Activated T-helper 2 cell treated with anti-CD3 and anti-CD28 coated beads, Interferon-gamma antibody, Interleukin-2, Interleukin-4, amounts not matched to agents 10 μg/mL and 5 μg/mL and 100 μg/mL, durations not matched to agents 14 hours and 24 hours and 36 hours (primary cell): Measurements from ENCODE around the gene CPB1. TPM values are rescaled to one million over a fixed set of nuclear protein-coding genes. Genes with fewer than 3 reads are reported as not detected.

ENCODE experiments used
- DNase-seq: peaks from one replicate; pipeline ENCODE4 v3.0.0; 2021; ENCODE audit warnings: low spot score
- H3K27ac Mint-ChIP-seq: one replicate; pipeline ENCODE4 v1.8.0; 2021; ENCODE audit warnings: mixed read lengths
- H3K27me3 Mint-ChIP-seq: one replicate; pipeline ENCODE4 v1.8.0; 2021; ENCODE audit warnings: low read depth, mixed read lengths
- H3K36me3 Mint-ChIP-seq: one replicate; pipeline ENCODE4 v1.8.0; 2021; ENCODE audit warnings: low read depth, mixed read lengths
- H3K4me1 Mint-ChIP-seq: one replicate; pipeline ENCODE4 v1.8.0; 2021; ENCODE audit warnings: low read depth, mixed read lengths
- H3K4me3 Mint-ChIP-seq: one replicate; pipeline ENCODE4 v1.8.0; 2021; ENCODE audit warnings: low read depth, mild to moderate bottlenecking, moderate library complexity, mixed read lengths
- H3K9me3 Mint-ChIP-seq: one replicate; pipeline ENCODE4 v1.8.0; 2021; ENCODE audit warnings: mixed read lengths
- intact Hi-C: fragments of 100-400 bp; cut with micrococcal nuclease; formaldehyde crosslinking; loops from one replicate; pipeline ENCODE4 v1.15.1; 2023
- total RNA-seq: library from RNA; stranded (reverse); gene quantifications from 2 replicates; pipeline ENCODE4 v1.2.3, GENCODE V29; 2022

CPB1 gene
- total RNA-seq, 1 donor from 2014 or later, result not detected

- H3K4me3 Mint-ChIP-seq, result no peak overlapping the region
- no peak for DNase-seq
- H3K4me1 Mint-ChIP-seq, result no peaks in the 10 kb centered on the region
- no peaks in the 10 kb centered on the region for H3K27me3 Mint-ChIP-seq
- intact Hi-C loops, result no loop called here
- H3K27ac Mint-ChIP-seq, result no peak overlapping the region
- H3K36me3 Mint-ChIP-seq, result no peaks in the 10 kb centered on the region
- H3K9me3 Mint-ChIP-seq, result no peaks in the 10 kb centered on the region
Observed at GRCh38 chr3:148903941-148904340, 76.3 kb downstream of the CPB1 start.

- H3K36me3 Mint-ChIP-seq, result no peaks in the 10 kb centered on the region
Observed at GRCh38 chr3:148906667-148907066, 79.1 kb downstream of the CPB1 start.

More at GRCh38 chr3:148906667-148907066, 79.1 kb downstream of the CPB1 start:
- Mint-ChIP-seq H3K4me1 (no peaks in the 10 kb centered on the region), H3K4me3 (no peak overlapping the region), H3K9me3 (no peaks in the 10 kb centered on the region), H3K27me3 (no peaks in the 10 kb centered on the region), H3K27ac (no peak overlapping the region)
- no peak for DNase-seq
- intact Hi-C loops, result no loop called here

Other genes starting within 250 kb of the CPB1 start
- not detected in 2 replicates for gene AGTR1, start 129.9 kb upstream of the CPB1 start, total RNA-seq
- gene CPA3, start 37.5 kb downstream of the CPB1 start, total RNA-seq, result not detected in 2 replicates
- 25.2 and 25.3 TPM in 2 replicates for gene GYG1, start 163.7 kb downstream of the CPB1 start, total RNA-seq